Measurements from ENCODE around the gene EVC2. TPM values are rescaled to one million over a fixed set of nuclear protein-coding genes. Genes with fewer than 3 reads are reported as not detected.

EVC2 gene
- total RNA-seq, 2 donors from 2014 or later: 21.4 to 24.2 TPM

GRCh38 chr4:5749568-5749967, 41.2 kb upstream of the EVC2 start:
- H3K9me3 ChIP-seq: no peaks in the 10 kb centered on the region
- no peak overlapping the region for H3K4me3 ChIP-seq
- no peaks in the 10 kb centered on the region for H3K27me3 ChIP-seq (replicated peaks; ENCODE audit: insufficient read depth)
- no peak overlapping the region for H3K27ac ChIP-seq
- peaks cover 30% of the 10 kb centered on the region for H3K36me3 ChIP-seq
- DNase-seq (ENCODE audit: low spot score) (no peak), ATAC-seq (ENCODE audit: insufficient number of reproducible peaks, low FRiP score, low read depth) (no peak)
- TF ChIP-seq, protein P1, sequence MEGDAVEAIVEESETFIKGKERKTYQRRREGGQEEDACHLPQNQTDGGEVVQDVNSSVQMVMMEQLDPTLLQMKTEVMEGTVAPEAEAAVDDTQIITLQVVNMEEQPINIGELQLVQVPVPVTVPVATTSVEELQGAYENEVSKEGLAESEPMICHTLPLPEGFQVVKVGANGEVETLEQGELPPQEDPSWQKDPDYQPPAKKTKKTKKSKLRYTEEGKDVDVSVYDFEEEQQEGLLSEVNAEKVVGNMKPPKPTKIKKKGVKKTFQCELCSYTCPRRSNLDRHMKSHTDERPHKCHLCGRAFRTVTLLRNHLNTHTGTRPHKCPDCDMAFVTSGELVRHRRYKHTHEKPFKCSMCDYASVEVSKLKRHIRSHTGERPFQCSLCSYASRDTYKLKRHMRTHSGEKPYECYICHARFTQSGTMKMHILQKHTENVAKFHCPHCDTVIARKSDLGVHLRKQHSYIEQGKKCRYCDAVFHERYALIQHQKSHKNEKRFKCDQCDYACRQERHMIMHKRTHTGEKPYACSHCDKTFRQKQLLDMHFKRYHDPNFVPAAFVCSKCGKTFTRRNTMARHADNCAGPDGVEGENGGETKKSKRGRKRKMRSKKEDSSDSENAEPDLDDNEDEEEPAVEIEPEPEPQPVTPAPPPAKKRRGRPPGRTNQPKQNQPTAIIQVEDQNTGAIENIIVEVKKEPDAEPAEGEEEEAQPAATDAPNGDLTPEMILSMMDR (IDR thresholded peaks at IDR 0.05): no peak
- peaks cover 0 to 19% of the 10 kb centered on the region in 2 donors for H3K4me1 ChIP-seq (ENCODE audit: control insufficient read depth in 1 of 2, low read depth in 2 of 2)

DNA sequence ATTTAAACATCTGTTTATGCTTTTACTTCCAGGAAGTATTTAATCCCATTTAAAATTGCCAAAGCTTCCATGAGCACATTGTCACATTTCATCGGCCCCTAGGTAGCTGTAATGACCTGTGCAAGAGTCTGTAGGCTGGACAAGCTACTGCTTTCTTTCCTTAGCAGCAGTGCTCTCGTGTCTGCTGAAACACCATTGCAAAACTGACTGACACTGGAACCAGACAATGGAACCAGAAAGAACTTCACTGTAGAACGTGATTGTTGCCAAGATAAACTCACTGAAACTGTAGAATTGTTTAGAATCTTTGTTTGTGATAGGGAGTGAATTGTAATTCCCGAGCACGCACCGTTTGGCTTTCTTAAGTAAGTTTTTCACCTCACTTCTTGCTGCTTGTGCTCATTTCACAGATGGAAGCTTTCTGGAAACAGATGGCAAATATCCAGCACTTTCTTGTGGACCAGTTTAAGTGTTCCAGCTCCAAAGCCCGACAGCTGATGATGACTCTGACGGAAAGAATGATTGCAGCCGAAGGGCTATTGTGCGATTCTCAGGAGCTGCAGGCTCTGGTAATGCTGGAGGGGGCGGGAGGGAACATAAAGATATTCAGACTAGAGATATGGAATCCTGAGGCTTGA, 39.5 kb upstream of the EVC2 start:
- H3K4me1 ChIP-seq (ENCODE audit: control insufficient read depth in 1 of 2, low read depth in 2 of 2): peaks cover 0 to 19% of the 10 kb centered on the region in 2 donors
- H3K9me3 ChIP-seq: no peaks in the 10 kb centered on the region
- ATAC-seq (ENCODE audit: insufficient number of reproducible peaks, low FRiP score, low read depth) (peak; percentile 96), DNase-seq (ENCODE audit: low spot score) (no peak)
- peak overlapping the region; percentile 70 to 83 for H3K27ac ChIP-seq
- no peaks in the 10 kb centered on the region for H3K27me3 ChIP-seq (replicated peaks; ENCODE audit: insufficient read depth)
- H3K36me3 ChIP-seq: peaks cover 25% of the 10 kb centered on the region
- TF ChIP-seq, protein P1 (IDR thresholded peaks at IDR 0.05): no peak
- H3K4me3 ChIP-seq: peak overlapping the region; percentile 37

GRCh38 chr4:5746829-5747737, 38.7 kb upstream of the EVC2 start:
- DNase-seq (ENCODE audit: low spot score) (no peak), ATAC-seq (ENCODE audit: insufficient number of reproducible peaks, low FRiP score, low read depth) (peak; percentile 66)
- H3K36me3 ChIP-seq: peaks cover 29% of the 10 kb centered on the region
- no peaks in the 10 kb centered on the region for H3K9me3 ChIP-seq
- H3K4me1 ChIP-seq (ENCODE audit: control insufficient read depth in 1 of 2, low read depth in 2 of 2): peaks cover 0 to 19% of the 10 kb centered on the region in 2 donors
- no peak overlapping the region for H3K4me3 ChIP-seq
- H3K27ac ChIP-seq: peak overlapping the region; percentile 70 to 83
- no peaks in the 10 kb centered on the region for H3K27me3 ChIP-seq (replicated peaks; ENCODE audit: insufficient read depth)
- TF ChIP-seq, protein P1 (IDR thresholded peaks at IDR 0.05): no peak

DNA sequence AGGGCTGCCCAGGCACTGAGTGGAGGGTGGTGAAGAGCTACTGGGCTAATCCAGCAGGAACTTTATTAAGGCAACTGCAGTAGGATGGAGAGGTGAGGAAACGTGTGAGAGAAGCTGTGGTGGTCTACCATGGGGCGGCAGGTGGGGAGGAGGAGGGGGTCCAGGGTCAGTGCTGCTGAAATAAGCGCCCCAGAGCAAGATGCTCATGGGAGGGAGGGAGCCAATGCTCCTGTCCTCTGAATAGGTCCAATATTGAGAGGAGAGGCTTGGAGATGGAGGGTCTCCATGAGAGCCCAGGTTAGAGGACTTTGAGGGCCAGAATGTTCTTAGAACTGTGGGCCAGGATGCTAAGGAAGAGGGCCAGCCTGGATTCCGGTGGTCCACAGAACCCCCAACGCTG, 37.9 kb upstream of the EVC2 start:
- no peak for DNase-seq (ENCODE audit: low spot score)
- Histone ChIP-seq H3K4me3 (no peak overlapping the region), H3K36me3 (peaks cover 28% of the 10 kb centered on the region), H3K4me1 (ENCODE audit: control insufficient read depth in 1 of 2, low read depth in 2 of 2) (peaks cover 0 to 19% of the 10 kb centered on the region in 2 donors), H3K27ac (peak overlapping the region; percentile 5 to 83), H3K27me3 (replicated peaks; ENCODE audit: insufficient read depth) (no peaks in the 10 kb centered on the region), H3K9me3 (no peaks in the 10 kb centered on the region)
- no peak for ATAC-seq (ENCODE audit: insufficient number of reproducible peaks, low FRiP score, low read depth)
- TF ChIP-seq, protein P1 (IDR thresholded peaks at IDR 0.05): no peak

- DNase-seq (ENCODE audit: low spot score) (no peak), ATAC-seq (ENCODE audit: insufficient number of reproducible peaks, low FRiP score, low read depth) (no peak)
- Histone ChIP-seq H3K27me3 (replicated peaks; ENCODE audit: insufficient read depth) (no peaks in the 10 kb centered on the region), H3K27ac (no peak overlapping the region), H3K4me1 (ENCODE audit: control insufficient read depth in 1 of 2, low read depth in 2 of 2) (peaks cover 0 to 15% of the 10 kb centered on the region in 2 donors), H3K36me3 (peaks cover 24% of the 10 kb centered on the region), H3K4me3 (no peak overlapping the region), H3K9me3 (no peaks in the 10 kb centered on the region)
- TF ChIP-seq, protein P1 (IDR thresholded peaks at IDR 0.05): no peak
Measured at GRCh38 chr4:5742968-5743367, 34.6 kb upstream of the EVC2 start.
